NCI-H1694 (cell line): ENCODE measurements around the gene KLHL12.

ENCODE experiments used
- DNase-seq: peaks from one replicate; lab custom pipeline; 2025; lab: John Stamatoyannopoulos, UW

Gene KLHL12

DNA sequence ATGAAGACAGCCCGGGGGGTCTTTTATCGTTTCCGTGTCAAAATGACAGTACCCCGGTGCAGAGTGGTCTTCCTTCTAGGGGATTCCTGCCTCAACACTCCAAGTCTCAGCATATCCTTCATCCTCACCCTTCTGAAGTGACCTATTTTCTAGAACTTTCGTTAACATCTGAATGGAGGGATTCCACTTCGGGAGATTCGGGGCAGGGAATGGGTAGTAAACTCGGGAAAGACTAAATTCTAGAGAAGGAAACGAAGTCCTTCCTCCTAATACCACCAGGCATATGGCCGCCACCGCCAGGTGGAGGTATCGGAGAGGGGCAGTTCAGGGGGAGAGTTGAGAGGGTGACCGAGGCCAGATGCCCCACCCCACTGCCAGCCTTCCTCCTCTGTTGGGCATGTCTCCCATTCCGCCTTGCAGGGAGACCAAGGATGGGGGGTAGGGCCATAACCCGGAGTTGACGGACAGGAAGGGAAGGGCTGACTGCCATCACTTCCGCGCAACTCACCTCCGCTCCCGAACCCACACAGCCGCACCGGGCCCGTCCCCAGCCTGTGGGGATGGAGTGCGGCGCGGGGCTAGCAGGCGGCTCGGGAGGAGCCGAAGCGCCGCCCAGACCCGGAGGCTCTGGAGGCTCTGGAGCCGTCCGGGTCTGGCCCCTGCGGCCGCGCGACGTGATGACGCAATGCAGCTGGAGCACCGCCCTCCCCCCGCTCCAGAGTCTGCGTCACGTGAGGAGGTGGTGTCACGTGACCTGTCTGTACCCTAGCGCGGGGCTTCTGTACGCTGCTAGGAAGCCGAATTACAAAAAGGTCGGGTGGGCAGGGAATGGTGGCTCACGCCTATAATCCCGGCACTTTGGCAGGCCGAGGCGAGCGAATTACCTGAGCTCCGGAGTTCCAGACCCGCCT is at the start of gene KLHL12:
Gene KLHL12, minus strand, starts transcription at position 654 of the 911 bp plus-strand sequence. CDS start 2,072 bp downstream, outside the sequence.
- peak; percentile 94 for DNase-seq

DNA sequence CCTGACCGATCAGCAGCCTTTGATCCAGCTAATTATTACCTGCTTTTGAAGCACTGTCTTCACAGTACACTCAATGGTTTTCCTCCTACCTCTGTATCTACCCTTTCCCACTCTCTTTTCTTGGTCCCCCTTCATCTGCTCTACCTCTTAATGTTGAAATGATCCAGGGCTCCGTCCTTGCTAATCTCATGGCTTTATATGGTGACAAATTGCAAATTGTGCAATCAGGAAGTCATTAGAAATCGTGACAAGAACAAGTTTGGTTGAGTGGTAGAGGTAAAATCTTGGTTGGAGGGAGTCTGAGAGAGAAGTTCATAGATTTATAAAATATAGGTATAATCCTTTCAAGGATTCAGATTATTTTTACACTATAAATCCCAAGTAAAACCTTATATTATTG is 49.6 kb upstream of the KLHL12 start:
- DNase-seq, result no peak

DNA sequence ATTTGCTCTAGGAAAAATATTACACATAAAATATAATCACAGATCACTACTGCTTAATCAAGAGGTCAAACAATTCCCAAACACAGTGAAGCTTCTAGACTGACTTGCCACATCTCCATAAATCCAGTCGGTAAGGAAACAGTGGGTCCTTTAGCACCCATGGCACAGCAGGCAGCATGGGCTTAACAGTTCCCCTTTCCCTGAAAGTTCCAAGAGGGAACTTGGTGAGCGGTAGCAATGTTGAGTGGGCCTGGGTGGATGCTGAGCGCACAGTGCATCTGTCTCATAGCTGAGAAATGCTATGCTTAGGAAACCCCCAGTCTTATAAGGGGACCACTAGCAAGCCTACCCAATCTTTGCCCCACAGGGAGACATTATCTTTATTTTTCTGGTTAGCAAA is 47.8 kb upstream of the KLHL12 start:
- no peak for DNase-seq

DNA sequence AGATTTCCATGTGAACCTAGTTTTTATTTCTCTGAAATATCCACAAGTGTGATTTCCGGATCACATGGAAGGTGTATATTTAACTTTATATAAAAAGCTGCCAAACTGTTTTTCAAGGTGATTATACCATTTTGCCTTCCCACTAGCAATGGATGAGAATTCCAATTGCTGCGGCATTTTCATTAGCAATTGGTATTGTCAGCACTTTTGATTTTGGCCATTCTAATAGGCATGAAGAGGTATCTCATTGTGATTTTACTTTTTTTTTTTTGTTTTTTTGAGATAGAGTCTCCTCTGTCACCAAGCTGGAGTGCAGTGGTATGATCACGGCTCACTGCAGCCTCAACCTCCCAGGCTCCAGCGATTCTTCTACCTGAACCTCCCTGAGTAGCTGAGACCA is 45.0 kb upstream of the KLHL12 start:
- no peak for DNase-seq

DNA sequence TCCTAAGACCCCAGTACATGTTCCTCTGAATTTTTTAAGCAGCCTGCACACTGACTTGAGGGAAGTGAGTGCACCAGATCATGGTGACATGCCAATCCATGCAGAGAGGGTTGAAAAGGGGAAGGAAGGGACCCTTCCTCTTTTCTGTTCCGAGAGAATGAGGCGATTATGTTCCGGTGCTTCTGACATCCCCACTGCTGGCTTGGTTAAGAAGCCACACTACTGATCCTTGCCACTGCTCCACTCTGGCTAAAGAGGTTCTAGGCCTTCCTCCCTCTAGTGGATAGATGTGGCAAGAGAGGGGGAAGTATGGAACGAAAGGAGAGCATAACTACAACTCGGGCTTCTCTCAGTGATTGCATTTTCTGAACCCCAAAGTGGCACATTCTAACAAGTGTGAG is 41.9 kb upstream of the KLHL12 start:
- DNase-seq, result peak; percentile 40

DNA sequence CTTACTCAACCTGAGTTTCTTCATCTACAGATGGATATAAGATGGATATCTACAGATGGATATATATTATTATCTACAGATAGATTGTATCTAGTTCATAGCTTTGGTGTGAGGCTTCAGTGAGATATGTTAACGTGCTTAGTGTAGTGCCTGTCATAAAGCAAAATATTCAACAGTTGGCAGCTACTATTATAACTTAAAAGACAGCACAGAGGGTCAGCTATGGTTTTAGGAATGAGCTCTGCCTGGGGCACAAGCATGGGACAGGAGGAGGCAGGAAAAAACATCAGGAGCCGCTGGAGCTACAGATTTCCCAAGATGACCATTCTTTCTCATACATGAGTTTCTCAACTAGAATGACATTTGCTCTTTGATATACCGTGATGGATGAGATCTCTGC is 41.3 kb upstream of the KLHL12 start:
- DNase-seq, result no peak

DNA sequence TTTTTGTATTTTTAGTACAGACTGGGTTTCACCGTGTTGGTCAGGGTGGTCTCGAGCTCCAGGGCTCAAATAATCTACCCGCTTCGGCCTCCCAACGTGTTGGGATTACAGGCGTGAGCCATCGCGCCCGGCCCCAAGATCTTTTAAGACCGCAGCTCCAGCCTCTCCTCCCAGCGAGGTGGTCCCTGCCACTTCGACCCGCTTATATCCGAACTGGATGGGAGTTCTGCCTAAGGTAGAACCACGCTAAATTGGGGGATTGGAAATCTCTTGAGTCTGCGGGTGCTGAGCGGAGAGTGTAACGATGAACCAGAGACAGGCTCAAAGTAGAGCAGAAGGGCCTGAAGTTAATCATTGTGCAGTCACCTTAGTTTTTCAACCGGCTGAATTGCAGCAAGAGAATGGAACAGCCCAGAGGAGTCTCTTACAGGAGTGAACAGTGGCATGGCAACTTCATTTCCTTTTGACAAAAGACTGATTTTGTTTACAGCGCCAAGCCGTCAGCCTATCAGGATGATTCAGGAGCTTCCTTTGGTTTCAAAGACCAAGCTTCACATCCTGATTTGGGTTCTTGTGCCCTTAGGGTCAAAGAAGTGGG is 40.7 kb upstream of the KLHL12 start:
- no peak for DNase-seq

DNA sequence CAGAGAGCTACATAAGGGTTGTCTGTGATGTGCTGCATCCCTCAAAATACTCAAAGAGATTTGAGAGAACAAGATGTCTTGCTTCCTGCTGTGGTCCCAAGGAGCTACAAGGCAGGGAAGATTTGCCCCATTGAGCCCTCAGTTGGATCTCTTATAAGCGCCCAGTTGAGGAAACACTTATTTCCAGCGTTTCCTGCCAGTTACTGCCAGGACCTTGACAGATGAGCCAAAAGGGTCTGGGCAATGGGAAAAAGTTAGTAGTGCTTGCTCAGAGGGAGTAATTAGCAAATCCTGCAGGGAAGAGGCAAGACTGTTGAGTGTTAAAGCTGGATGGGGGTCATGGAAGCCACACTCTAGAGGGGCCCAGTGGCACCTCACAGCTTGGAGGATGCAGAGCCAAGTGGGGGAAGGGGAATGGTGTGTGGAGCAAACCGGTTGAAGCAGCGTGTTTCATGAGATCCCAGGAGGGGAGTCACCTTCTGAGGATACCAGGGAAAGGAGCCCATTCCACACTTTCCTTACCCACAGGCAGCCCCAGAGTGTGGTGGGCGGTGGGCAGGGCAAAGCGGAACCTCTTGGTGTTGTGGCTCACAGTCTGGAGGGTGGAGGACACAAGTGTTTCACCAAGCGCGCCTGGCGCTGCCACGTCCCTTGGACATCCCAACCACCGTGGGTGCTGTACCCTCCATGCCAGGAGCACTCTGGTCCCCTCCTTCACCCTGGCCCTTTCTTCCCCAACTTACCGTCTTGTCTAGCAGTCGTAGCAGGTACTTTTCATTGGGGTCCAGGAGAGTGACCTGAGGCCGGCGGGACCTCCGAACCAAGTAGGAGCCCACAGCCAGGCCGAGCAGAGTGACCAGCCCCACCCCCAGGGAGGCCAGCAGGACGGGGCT is 39.2 kb upstream of the KLHL12 start:
- DNase-seq, result no peak

DNA sequence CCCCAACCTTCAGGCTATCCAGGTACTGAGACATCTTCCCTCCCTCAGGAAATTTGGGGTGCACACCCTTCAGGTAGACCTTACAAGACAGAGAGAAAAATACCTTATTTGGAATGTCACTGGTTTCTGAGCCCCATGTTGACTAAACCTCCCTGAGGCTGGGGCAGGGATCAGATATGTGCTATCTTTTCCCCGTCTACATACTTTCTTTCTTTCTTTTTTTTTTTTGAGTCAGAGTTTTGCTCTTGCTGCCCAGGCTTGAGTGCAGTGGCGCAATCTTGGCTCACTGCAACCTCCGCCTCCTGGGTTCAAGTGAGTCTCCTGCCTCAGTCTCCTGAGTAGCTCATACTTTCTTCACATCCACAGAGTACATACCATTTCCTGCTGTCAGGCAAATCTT is 38.4 kb upstream of the KLHL12 start:
- no peak for DNase-seq

DNA sequence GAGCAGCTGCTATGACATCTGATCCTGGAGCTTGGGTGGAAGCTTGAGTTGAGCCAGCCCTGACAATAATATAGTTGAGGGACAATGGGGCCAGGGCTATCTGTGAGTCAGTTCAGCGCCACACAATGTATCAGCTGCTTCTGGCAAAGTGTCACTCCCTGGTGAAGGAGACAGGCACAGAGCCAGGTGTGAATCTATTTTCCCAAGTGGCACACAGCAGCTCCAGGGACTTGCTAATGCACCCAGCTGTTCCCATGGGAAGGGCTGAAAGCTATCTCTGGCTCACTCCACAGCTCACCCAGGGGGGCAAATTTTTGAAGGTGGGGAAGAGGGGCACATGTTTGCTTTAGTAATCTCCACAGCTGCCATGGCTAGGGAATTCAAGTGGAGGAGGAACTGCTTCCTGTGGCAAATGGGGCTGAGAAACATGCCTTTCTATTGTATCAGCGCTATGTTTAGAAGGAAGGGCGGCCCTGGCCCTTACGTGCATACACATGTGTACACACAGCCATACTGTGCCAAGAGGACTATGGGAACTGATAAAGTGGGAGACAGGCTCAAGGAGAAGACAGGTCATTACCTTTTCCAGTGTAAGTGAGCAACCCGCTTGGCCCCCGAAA is 37.9 kb upstream of the KLHL12 start:
- DNase-seq, result no peak

DNA sequence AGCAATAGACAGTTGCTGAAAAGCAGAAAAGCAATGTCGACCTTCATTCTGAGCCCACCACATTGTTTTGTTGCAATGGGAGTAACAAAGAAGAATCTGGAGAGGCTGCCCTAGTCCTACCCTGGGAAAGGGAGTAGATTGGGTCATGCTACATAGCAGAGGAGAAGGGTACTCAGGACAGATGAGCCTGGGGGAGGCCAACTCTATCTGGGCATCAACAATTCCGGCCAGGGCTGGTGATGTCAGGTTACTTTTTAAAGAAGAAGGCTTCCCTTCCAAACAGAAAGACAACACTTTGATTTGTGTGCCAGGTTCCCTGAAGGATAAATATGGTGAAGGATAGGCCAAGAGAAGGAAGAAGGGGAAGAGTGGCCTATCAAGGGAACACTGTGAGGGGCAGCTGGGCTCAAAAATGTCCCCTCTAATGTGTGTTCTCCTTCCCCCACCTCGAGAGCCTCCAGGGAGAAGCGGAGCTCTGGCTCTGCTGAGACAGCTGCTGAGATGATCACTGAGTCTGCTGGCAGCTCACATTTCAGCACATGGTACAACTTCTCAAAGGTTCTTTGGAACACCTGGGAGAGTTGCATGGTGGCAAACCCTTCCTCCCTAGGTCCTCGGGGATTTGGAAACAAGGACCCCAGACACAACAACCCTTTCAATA is 34.3 kb upstream of the KLHL12 start:
- DNase-seq, result no peak

DNA sequence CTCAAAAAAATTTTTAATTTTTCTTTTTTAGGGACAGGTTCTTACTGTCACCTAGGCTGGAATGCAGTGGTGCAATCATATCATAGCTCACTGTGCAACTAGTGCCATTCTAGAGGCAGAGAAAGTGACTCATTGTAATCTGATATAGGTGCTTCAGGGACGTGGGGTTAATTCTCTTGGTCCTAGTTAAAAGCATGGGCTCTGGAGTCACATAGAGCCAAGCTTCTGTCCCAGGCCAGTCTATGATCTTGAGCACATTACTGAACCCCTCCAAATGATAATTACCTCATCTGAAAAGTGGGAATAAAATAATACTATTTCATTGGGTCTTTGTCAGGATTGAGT is 32.2 kb upstream of the KLHL12 start:
- DNase-seq, result no peak

DNA sequence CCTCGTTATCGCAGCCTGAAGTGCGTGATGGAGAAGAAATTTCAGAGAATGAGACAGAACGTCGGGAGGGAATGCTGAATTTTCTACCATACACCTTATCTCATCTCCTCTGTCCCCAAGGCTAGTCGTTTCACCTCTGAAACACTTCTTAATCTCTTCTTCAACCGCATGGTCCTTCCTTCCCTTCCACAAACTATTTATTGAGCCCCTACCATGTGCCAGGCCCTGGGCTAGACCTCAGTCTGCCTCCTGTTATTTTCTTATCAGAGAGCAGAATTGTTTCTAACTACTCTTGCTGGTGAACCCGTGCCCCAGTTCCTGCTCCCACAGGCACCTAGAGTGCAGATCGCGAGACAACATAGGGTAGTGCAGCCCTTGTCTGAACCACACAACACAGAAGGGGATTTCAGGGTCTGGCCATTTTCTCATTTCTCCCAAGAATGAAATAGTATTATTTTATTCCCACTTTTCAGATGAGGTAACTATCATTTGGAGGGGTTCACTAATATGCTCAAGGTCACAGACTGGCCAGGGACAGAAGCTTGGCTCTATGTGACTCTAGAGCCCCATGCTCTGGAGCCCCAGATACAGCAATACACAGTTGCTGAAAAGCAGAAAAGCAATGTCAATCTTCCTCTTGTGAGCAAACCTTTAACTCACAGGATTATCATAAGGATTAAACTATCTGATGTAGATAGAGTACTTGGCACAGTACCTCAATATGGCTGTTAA is 31.7 kb upstream of the KLHL12 start:
- DNase-seq, result no peak

DNA sequence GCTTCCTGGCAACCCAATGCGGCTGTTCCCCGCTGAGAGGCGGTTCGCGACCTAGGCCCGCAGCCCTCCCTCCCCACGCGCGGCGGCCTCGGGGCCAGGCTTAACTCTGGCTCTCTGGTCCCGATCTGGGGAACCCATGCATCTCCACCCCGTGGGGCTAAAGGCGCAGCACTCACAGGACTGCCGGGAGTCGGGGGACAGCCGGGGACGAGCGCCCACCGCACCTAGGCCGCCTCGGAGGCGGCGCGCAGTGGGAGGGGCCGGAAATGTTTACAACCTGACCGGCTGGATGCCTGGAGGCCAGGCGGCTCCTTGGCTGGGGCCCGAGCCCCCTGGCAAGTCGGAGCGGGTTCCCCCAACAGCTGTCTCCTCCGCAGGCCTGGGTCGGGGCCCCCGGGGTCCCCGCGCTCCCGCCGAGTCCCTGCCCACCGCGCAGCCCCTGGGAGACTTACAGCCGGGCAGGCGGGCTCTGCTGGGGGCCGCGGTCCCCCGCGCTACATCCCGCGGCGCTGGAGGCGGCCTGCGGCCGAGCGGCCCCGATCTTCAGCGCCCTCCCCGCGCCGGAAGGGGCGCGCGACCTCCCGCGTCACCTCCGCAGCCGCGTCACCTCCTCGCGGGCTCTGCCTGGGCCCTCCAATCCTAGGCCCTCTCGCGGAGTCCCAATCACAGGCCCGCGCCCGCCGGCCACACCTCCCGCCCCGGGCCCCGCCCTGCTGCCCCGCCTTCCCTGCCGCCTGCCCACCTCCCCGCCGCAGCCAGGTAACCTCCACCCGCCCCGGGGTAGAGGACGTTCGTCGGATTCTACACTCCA is 30.9 kb upstream of the KLHL12 start, which contains the start of gene ADIPOR1:
Gene ADIPOR1, minus strand, starts transcription at position 580 of the 811 bp plus-strand sequence. CDS start 7,242 bp downstream, outside the sequence.
- peak; percentile 59 for DNase-seq

DNA sequence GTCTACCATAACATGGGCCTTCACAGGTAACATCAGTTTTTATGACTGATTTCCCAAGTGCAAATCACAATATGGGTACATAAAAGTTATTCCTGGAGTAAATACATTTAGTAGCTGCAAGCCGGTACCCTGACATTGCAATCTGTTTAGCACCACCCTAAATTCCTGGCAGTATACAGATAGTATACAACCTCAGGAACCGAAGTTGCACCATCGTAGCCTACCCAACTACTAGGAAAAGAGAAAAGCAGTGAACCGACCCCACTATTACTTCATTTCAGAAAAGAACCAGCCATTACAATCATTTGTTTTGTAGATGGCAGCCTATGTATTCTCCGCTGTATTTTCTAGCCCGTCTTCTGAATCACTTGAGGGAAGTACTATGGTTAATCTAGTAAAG is 29.9 kb upstream of the KLHL12 start:
- no peak for DNase-seq

DNA sequence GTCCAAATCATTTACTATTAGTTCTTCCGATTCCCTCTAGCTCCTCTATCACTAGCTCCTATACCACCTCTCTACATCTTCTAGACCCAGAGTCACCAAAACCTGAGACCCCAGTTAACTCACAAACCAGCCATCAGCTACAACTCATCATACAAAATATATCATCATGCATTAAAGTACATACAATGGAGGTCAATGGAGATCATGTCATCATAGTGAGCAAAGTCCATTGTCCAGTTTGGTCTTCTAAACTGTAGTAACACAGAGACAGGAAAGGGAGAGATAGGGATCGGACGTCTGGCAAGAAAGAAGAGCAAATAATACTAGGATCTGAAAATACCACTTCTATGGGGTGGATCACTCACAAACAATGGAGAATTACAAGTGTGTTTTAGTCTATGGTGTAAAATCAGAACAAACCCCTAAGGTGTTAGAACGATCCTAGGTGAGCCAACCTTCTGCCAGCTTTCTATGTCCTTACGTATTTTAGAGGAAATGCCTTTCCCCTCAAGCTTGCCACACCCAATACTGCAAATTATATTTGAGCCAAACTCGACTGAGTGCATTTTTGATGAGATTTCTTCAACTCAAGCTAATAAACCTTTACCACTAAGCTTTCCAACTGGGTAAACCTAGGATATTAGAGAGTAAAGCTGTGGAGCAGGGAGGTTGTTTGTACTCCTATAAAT is 27.2 kb upstream of the KLHL12 start:
- no peak for DNase-seq

DNA sequence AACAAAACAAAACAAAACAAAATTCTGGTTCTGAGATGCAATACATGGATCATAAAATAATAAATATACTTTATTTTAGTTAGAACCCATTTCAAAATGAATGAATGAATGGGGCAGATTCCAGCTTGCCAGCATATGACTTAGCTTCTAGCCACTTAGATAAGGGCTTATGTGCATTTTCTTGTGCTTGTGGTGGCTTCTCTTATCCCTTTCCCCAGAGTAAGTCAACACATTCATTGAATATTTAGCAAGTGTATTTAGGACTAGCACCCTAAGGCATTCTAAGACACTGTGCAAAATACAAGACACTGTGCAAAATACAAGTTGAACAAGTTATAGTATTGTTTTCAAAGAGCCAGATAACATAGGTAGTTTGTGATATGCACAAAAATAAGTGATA is 26.4 kb upstream of the KLHL12 start:
- DNase-seq, result no peak

DNA sequence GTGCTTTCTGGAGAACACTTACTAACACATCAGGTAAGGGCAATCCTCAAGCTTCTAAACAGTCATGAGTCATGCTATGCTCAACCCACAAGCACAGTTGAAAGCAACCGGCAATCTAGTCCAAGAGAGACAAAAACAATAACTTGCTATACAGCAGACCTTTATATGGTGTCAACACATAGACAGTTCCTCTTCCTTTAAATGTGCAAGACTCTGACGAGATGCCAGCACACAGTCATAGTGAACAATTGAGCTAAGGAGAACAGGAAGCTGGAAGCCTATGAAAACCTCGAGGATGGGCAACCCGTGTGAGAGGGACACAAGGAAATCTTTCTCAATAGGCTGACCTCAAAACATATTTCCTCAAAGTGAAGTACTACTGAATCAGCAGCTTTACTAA is 25.8 kb upstream of the KLHL12 start:
- DNase-seq, result no peak

DNA sequence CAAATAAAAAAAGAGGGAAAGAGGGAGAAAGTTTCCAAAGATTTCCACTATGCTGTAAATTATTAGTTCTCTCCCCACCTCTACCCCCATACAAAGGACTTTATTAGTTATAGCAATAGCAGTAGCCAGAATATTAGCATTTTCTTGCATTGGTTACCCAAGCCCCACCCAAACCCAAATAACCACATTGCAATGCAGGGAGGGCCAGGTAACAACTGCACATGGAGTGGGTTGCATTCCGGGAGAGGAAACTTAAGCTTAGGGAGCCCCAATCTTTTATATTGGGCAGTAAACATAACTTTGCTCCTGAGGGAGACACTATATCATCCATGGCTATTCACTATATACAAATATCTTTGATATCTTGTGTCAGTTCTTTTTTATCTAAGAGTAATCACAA is 25.1 kb upstream of the KLHL12 start:
- DNase-seq, result no peak
